GM18517 (cell line): ENCODE results near the gene GRAMD1A.

Experiments
- ATAC-seq: cut with Tn5 transposase; IDR thresholded peaks from one replicate; pipeline ENCODE4 v1.9.1; 2021; ENCODE audit warnings: mild to moderate bottlenecking, moderate library complexity; ENCODE audit not compliant: unreplicated experiment

Gene GRAMD1A

DNA sequence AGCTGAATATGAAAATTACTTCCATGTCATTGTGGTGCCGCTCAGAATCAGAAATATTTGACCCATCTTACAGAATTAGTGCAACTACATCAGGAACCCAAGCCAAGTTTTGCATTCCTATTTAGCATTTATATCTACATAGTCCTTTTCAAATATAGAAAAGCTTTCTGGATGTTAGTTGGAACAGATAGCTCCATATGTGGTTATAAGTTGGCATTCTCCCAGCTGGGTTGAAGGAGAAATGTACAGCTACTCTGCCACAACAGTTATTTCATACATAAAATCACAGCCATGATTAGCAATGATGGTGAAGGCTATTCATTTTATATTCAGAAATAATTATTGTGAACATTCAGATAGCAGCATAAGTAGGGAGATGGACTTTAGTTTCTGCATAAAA, 69.6 kb downstream of the GRAMD1A start:
- no peak for ATAC-seq

GRCh38 chr19:35070471-35070870, 70.3 kb downstream of the GRAMD1A start:
- ATAC-seq: no peak

GRCh38 chr19:35073516-35073915, 73.4 kb downstream of the GRAMD1A start:
- no peak for ATAC-seq

DNA sequence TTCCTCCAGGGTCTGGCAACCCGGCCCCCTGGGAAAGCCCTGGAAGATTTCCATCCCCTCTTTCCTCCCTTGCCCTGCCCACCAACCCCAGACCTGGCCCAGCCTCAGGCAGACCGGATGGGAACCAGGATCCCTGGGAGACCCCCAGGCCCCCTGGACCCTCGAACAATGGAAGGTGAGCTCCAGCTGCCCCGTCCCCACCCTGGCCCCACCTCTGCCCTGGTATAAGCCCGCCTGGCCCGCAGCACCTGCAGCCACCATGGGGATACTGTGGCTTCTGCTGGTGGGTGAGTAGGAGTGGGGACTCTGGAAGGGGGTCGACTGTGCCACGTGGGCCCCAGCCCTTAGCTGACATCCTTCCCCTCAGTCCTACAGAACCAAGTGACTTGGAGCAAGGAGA, 73.8 kb downstream of the GRAMD1A start:
- ATAC-seq: no peak

DNA sequence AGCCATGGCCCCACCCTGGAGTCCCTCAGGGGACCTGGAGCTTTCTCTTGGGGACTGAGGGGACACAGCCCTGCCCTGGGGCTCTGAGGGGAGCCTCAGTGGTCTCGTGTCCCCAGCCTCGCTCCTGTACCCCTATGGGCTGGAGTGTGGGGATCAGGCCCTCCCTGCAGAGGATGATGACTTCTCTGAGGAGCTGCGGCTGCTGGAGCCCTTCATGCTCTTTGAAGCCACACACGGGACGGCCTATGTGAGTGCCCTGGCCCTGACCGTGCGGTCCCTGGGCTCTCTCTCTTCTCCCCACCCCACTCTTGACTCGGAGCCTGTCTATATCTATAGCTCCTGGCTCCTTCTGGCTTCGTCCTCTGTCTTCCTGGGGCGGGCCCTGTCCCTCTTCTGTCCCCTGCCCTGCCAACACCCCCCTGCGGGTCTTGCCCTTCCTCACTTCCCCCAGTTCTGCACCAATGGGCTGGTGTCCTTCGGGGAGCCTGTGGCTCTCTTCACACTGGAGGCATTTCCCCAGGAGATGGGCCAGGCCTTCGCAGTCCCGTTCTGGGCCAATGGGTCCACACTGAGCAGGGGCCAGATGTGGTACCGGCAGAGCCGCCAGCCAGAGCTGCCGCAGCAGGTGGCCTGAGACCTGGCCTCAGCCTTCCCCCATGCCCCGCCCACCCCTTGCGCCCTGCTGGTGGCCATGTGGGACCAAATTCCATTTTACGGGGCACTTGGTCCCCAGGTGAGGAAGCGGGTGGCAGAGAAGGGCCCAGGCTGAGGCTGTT, 74.5 kb downstream of the GRAMD1A start:
- ATAC-seq: no peak

GRCh38 chr19:35075202-35076025, 75.3 kb downstream of the GRAMD1A start:
- ATAC-seq: no peak

- no peak for ATAC-seq
These were observed 75.9 kb downstream of the GRAMD1A start for GRCh38 chr19:35076026-35076370.
